PC-9 (cell line): ENCODE results near the gene GOLM1.

Experiments used
- EZH2 ChIP-seq: fragments of 200-600 bp; sonication (generic); IDR thresholded peaks from 2 replicates; pipeline ENCODE4 v1.8.0; 2017; ENCODE audit warnings: antibody characterized with exemption, low read depth
- TF ChIP-seq, protein P1 (sequence below): fragments of 200-600 bp; sonication (generic); conservative IDR thresholded peaks from 2 replicates; pipeline ENCODE4 v1.6.1; 2017; ENCODE audit warnings: mixed run types, antibody characterized with exemption, mild to moderate bottlenecking, moderate library complexity

- no peak for TF ChIP-seq EZH2
- TF ChIP-seq, protein P1, sequence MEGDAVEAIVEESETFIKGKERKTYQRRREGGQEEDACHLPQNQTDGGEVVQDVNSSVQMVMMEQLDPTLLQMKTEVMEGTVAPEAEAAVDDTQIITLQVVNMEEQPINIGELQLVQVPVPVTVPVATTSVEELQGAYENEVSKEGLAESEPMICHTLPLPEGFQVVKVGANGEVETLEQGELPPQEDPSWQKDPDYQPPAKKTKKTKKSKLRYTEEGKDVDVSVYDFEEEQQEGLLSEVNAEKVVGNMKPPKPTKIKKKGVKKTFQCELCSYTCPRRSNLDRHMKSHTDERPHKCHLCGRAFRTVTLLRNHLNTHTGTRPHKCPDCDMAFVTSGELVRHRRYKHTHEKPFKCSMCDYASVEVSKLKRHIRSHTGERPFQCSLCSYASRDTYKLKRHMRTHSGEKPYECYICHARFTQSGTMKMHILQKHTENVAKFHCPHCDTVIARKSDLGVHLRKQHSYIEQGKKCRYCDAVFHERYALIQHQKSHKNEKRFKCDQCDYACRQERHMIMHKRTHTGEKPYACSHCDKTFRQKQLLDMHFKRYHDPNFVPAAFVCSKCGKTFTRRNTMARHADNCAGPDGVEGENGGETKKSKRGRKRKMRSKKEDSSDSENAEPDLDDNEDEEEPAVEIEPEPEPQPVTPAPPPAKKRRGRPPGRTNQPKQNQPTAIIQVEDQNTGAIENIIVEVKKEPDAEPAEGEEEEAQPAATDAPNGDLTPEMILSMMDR: no peak
These were observed 76.6 kb downstream of the GOLM1 start for GRCh38 chr9:86022687-86023266.
